HFF-Myc (cell line): ENCODE data around the gene UBR1.

ENCODE experiments used
- DNase-seq: peaks from one replicate; pipeline ENCODE4 v3.0.0-alpha.2; 2011; ENCODE audit warnings: low read depth; ENCODE audit errors: extremely low read depth
- H3K4me3 ChIP-seq: replicated peaks from 2 replicates; pipeline ENCODE4 v1.5.1; 2011; ENCODE audit warnings: low read depth, mild to moderate bottlenecking, control low read depth, low read length
- TF ChIP-seq, protein P1 (sequence below): IDR thresholded peaks from 2 replicates; pipeline ENCODE4 v1.5.1; 2012; ENCODE audit warnings: mild to moderate bottlenecking, low read depth, low read length, control low read depth; ENCODE audit errors: missing control alignments

Gene UBR1

DNA sequence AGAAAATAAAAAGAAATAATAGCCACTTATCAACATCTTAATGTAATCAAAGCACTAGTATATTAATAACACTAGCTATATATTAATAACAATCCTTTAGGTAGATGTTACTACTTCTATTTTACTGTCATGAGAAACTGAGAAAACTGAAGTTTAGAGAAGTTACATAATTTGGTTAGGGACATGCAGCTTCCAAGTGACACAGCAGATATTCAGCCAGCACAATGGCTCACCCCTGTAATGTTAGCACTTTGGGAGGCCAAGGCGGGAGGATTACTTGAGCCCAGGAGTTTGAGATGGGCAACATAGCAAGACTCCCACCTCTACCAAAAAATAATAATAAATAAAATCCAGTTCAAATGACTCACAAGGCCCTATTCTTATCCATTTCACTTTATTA lies 1.9 kb upstream of the UBR1 start:
- TF ChIP-seq, protein P1, sequence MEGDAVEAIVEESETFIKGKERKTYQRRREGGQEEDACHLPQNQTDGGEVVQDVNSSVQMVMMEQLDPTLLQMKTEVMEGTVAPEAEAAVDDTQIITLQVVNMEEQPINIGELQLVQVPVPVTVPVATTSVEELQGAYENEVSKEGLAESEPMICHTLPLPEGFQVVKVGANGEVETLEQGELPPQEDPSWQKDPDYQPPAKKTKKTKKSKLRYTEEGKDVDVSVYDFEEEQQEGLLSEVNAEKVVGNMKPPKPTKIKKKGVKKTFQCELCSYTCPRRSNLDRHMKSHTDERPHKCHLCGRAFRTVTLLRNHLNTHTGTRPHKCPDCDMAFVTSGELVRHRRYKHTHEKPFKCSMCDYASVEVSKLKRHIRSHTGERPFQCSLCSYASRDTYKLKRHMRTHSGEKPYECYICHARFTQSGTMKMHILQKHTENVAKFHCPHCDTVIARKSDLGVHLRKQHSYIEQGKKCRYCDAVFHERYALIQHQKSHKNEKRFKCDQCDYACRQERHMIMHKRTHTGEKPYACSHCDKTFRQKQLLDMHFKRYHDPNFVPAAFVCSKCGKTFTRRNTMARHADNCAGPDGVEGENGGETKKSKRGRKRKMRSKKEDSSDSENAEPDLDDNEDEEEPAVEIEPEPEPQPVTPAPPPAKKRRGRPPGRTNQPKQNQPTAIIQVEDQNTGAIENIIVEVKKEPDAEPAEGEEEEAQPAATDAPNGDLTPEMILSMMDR, result no peak
- no peak for DNase-seq

DNA sequence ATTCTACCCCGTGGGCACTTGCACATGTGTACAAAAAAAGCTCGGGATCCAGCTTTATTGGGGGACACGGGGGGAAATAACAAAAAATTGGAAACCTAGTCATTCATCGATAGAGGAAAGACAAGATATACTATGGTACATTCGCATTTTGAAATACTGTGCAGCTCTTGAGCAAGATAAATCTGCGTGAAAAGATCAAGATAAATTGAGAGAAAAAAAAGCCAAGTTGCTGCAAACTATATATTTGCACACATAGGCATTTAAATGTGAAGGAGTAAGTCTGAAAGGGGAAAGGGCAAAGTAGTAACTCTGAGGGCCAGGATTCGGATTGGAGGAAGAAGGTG lies 620 bp upstream of the UBR1 start:
- DNase-seq, result no peak
- peak overlapping the region; percentile 92 for H3K4me3 ChIP-seq
- TF ChIP-seq, protein P1, result no peak

More for the DNA sequence above, 1.9 kb upstream of the UBR1 start:
- H3K4me3 ChIP-seq, result no peak overlapping the region

DNA sequence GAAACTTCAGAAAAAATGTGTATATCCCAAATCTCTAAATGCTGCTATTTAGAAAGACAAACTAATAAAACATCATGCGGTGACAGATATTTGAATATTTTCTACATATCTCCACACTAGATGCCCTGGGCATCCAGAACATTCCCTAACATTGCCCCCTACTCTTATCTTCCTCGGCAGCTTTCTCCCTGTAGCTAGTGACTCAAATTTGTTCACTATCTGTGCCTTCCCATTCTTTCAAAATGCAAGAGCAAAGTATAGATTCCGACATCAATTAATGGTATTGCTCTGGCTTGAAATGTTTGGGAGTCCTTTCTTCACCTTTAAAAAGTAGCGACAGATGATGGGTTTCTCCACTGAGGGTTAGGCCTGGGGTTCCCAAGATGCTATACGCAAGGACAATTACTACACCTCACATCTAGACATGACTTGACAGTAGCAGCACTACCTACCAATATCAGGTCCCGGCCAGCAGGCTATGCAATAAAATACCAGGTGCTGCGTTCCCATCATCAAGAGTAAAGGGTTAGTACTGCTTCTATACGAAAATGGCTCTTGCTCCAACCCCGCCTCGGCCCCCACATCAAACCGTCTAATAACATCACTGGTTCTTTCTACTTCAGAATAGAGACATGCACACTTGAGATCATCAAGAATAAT lies 631 bp downstream of the UBR1 start:
- peak overlapping the region; percentile 92 for H3K4me3 ChIP-seq
- no peak for DNase-seq
- TF ChIP-seq, protein P1, result no peak

DNA sequence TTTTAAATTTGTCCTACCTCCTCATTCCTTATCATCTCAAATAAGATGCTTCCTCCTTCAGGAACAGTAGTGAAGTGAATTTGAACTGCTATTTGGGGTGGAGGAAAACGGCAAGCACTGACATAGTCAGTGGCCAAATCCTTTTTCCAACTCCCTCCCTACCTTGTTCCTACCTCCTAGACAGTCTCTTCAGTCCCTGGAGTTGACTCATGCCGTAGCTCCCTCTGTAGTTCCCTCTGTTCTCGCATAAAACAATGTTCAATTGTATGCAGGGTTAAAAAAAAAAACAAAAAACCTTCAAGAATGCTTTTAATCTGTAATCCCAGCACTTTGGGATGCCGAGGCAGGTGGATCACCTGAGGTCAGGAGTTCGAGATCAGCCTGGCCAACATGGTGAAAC lies 1.4 kb downstream of the UBR1 start:
- H3K4me3 ChIP-seq, result peak overlapping the region; percentile 92
- no peak for DNase-seq
- TF ChIP-seq, protein P1, result no peak

DNA sequence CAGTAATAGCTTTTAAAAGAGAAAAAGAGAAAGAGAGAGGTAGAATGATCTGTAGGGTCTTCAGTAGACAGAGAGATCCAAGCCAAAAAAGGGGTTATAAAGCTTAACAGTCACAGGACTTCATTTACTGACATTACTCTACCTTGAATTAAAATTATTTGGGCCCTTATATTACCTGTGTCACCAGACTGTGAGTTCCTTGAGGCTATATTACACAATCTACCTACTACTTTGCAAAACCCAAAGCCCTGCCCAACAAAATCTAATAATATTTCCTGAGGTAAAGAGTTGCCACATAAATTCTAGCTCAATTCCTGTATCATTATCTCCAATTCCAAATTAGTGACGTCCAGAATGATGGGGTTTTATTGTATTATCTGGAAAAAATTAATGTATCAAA lies 1.9 kb downstream of the UBR1 start:
- no peak for DNase-seq
- TF ChIP-seq, protein P1, result no peak
- H3K4me3 ChIP-seq, result no peak overlapping the region

DNA sequence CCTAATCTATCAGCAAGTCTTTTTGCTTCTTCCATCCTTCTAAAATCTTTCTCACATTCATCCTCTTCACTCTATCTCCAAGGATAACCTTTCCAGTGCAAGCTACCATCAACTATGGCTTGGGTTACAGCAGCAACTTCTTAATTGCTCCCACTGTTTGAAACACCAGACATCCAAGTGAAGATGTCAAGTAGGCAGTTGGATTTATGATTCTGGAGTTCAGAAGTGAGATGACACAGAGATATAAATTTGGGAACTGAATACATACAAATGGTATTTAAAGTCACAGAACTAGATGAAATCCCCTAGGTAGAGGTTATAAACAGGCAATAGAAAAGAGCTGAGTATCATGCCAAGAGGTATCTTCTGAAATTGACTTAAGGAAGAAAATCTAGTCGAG lies 3.7 kb downstream of the UBR1 start:
- TF ChIP-seq, protein P1, result no peak
- DNase-seq, result no peak

DNA sequence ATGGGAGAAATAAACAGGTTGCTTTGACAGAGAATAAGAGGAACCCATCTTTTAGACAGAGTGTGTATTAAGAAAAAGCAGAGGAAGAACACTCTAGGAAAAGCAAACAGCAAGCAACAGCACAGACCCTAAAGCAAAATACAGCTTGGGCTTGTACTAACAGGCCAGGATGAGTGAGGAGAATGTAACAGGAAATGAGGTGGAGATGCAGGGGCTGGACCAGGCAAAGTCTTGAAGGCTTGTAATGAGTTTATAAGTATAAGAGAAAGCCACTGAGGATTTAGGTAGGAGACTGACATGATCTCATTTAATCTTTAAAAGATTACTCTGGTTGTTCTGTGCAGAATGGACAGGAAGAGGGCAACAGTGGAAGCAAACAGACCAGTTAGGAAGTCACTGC lies 4.9 kb downstream of the UBR1 start:
- TF ChIP-seq, protein P1, result no peak
- no peak for DNase-seq
- no peak overlapping the region for H3K4me3 ChIP-seq

More for the DNA sequence above, 3.7 kb downstream of the UBR1 start:
- H3K4me3 ChIP-seq, result no peak overlapping the region
